GM21576 (cell line): ENCODE data around the gene NSG1.
"Not testable (repeated sequence)": the region's sequence is repeated elsewhere in the genome, so short reads cannot be mapped to it uniquely, and the experiment has no call there.

Experiments
- ATAC-seq: cut with Tn5 transposase; IDR thresholded peaks from one replicate; pipeline ENCODE4 v1.9.1; 2021; ENCODE audit warnings: mild to moderate bottlenecking, moderate library complexity; ENCODE audit not compliant: unreplicated experiment

Gene NSG1

GRCh38 chr4:4461850-4462249 is 74.9 kb downstream of the NSG1 start:
- no peak for ATAC-seq

DNA sequence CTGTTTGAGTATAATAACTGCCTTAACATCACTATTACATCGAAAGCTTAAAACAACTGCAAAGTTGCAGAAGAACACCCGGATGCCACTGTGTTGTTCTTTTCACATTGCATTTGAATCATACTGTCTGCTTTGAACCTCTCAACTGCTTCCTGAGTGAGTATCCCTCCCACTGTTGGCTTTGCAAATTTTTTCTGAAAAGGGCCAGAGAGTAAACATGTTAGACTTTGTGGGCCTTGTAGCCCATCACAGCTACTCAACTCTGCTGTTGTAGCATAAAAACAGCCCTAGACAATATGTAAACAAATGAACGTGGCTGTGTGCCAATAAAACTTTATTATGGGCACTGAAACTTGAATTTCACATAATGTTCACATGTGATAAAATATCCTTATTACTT is 76.1 kb downstream of the NSG1 start:
- ATAC-seq, result no peak

DNA sequence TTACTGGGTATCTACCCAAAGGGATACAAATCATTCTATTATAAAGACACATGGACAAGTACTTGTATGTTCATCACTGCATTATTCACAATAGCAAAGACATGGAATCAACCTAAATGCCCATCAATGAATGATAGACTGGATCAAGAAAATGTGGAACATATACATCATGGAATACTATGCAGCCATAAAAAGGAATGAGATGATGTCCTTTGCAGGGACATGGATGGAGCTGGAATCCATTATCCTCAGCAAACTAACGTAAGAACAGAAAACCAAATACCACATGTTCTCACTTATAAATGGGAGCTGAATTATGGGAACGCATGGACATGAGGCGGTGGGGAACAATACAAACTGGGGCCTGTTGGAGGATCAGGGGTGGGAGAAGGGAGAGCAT is 78.3 kb downstream of the NSG1 start:
- not testable (repeated sequence) for ATAC-seq
